ENCODE results near the gene RPP25L. TPM values are rescaled to one million over a fixed set of nuclear protein-coding genes. Genes with fewer than 3 reads are reported as not detected.
"Not testable (repeated sequence)": the region's sequence is repeated elsewhere in the genome, so short reads cannot be mapped to it uniquely, and the experiment has no call there.

The RPP25L gene, protein sequence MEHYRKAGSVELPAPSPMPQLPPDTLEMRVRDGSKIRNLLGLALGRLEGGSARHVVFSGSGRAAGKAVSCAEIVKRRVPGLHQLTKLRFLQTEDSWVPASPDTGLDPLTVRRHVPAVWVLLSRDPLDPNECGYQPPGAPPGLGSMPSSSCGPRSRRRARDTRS
- 31.7 and 34.0 TPM in 2 replicates for total RNA-seq (2014; rRNA removed)
- polyA plus RNA-seq (2012) = 35.8 TPM

DNA sequence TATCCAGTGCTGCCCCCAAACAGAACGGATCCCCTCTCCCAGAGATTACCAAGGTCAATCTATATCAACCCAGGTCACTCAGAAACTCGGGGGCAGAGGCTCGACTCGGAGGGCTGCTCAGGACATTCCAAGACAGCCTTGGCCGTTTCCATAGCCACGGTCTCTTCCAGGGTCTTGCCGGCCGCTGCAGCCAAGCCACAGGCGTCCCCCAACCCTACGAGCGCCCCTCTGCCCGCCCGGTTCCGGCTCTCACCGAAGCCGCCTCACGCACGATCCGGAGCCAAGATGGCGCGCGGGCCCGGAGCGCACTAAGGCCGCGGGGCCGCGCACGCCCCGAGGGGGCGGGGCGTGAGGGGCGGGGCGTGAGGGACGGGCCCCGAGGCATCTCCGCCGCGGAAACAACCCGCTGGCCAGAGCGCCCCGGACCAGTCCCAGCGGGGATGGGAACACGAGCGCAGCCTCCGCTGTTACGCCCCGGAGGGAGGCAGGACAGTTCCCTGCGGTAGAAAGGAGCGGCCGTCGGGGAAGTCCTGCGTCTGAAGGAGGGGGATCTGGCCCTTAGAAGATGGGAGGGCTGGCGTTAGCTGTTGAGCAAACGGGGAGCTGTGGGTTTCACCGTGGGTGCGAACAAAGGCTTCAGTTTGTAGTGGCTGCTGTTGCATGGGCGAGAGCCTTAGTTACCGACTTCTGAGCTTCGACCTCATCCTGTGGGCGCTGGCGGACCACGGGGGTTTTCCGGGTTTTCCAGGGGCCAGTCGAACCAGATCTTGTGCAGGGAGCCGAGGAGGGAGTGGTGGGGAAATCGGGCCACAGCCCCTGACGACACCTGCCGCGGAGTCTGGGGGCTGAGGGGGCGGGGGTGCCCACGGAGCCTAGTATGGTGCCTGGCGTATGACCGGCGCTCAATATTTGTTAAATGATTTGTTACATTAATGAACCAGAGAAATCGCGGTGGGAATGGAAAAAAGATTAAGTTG lies at the start of gene RPP25L:
RPP25L (minus strand) TSS at position 287 of the 977 bp plus-strand sequence. CDS start 801 bp downstream, outside the sequence.
- DNase-seq (ENCODE audit: low read depth) = peak; percentile 83

DNA sequence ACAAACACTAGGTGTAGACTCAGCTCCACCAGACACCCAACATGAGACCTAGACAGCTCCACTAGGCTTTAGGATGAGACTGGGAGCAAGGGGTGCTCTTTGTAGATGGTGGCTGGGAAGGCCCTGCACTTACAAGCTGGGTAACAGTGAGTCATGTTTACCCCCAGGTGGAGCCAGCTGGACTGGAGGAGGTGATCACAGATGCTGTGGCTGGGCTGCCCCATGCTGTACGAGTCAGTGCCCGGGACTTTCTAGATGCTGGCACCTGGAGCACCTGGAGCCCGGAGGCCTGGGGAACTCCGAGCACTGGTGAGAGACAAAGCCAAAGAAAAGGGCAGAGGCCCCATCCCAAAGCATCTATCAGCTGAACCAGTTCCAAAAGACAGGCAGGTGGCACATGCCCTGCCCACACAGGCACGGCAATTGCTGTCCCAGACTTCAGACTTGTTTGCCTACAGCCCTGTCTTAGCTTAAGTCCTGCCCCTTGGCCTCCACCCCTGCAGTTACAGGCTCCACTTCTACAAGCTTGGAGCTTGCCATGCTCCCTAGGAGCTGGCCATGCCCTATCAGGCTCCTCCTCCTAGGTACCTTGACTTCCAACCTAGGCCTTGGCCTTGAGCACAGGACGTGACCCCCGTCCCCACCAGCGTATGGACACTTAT lies 47.8 kb upstream of the RPP25L start:
- DNase-seq (ENCODE audit: low read depth) = no peak

DNA sequence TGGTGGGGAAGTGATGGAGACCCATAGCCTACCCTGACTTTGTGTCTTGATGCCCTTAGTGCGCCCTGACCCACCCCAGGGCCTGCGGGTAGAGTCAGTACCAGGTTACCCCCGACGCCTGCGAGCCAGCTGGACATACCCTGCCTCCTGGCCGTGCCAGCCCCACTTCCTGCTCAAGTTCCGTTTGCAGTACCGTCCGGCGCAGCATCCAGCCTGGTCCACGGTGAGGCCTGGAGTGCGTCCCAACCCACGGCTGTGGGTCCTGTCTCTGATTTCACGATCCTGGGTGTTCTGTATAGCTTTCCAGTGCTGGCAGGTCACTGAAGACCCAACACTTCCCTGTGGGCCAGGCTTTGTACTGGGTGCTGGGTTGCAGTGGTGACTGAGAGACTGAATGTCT lies 46.6 kb upstream of the RPP25L start:
- no peak for DNase-seq (ENCODE audit: low read depth)

DNA sequence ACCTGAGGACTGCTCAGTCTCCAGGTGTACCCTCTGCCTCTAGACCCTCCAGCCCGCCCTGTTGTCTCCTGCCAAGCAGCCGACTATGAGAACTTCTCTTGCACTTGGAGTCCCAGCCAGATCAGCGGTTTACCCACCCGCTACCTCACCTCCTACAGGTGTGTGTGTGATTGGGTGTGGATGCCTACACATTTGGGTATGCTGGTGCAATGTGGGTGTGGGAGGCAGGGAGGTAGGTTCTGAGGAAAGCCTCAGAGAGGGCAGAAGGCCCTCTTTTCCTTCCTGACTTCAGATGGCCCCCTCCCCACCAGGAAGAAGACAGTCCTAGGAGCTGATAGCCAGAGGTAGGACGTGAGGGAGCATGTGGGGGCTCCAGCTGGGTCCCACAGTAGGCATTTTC lies 45.1 kb upstream of the RPP25L start:
- no peak for DNase-seq (ENCODE audit: low read depth)

DNA sequence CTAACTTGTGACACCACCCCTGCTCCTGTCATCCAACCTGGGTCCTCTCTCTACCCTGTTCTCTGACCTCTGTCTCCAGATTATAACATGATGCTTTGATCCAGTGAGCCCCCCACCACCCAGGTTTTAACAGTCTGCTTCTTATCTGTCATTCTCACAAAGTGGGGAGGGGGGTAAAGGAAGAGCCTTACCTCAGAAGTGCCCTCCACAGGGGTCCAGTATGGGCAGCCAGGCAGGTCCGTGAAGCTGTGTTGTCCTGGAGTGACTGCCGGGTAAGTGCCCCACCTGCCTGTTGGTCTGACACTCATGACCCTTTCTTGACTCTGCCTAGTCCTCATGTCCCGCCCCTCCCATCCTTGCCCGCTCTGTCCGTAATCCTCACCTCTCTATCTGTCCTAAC lies 43.5 kb upstream of the RPP25L start:
- no peak for DNase-seq (ENCODE audit: low read depth)

DNA sequence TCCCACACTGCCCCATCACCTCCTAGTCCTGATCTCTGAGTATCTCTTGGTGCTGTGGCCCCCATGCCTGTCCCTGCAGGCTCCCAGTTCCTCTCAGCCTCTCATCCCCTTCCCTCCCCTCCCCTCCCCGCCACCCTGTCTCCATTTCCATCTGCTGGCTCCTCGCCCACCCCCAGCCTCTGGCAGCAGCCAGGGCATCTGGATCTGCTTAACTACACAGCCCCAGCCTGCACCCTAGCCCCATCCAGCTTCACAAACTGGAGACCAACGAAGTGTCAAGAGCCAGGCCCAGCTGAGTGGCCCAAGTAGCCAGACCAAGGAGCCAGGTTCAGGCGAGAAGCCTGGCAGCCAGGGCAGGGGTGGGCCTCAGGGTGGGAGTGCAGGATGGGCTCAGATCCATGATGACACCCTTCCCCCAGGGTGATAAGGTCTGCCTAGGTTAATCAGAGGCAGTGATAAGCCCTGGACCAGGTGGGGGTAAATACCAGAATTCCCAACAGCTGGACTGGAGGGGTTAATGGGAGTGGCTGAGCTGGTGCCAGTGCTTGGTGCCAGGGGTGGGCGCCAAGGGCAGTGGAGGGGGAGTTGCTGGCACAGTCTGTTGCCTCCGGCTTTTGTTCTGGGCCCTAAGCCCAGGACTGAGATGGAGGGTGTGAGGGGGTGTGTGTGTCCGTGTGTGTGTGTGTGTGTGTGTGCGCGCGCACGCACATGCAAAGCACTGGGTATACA lies 42.6 kb upstream of the RPP25L start:
- no peak for DNase-seq (ENCODE audit: low read depth)

DNA sequence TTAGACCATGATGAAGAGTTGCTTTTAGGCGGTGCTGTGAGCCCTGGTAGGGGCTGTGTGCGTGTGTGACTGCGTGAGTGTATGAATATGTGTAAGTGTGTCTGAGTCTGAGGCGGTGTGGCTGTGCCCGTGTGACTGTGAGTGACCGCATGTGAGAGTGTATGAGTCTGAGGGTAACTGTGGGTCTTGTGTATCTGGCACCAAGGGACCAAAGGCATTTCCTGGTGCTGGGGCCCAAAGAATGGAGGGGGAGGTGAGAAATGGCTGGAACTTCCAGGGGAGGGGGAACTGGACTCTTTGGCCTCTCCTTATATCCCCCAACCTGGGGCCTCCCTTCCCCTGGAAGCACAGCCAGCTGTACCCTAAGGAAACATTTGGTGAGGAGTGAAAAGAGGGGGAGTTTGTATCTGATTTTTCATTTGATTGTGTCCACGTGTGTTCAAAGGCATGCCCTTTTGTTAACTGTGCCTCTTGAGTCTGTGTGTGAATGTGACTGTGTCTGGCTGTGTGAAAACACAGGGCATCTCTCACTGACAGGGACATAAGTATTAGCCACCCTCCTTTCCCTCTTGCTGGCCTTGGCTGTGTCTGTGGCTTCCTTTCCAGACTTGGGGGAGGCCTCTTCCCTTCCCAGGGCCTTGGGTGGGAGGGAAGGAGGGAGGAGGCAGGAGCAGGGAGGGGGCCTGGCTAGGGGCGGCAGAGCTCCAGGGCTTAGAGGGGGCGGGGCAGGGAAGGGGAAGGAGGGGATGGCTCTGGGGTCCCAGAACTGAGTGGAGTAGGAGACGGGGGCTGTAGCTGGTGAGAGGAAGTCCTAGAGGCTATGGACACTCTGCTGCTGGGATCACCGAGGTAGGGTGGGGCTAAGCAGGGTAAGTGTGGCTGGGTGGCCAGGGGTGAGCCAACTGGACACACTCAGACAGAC lies 41.5 kb upstream of the RPP25L start:
- DNase-seq (ENCODE audit: low read depth) = no peak

DNA sequence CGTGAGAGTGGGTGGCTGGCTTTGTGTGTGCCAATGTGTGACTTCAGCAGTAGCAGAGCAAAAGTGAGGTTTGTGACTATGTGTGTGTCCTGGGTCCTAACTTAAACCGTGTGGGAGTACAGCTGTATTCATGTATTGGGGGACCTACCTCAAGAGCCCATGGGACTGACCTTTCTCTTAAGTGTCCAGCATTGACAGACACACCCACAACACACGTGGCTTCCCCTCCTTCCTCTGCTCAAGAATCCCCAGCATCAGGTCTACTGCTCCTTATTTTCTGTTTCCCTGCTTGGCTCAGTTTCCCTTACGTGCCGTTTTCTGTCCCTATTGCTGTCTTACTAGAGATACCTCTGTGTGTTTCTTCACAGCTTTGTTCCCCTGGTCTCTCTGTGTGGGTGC lies 40.7 kb upstream of the RPP25L start:
- DNase-seq (ENCODE audit: low read depth) = no peak

DNA sequence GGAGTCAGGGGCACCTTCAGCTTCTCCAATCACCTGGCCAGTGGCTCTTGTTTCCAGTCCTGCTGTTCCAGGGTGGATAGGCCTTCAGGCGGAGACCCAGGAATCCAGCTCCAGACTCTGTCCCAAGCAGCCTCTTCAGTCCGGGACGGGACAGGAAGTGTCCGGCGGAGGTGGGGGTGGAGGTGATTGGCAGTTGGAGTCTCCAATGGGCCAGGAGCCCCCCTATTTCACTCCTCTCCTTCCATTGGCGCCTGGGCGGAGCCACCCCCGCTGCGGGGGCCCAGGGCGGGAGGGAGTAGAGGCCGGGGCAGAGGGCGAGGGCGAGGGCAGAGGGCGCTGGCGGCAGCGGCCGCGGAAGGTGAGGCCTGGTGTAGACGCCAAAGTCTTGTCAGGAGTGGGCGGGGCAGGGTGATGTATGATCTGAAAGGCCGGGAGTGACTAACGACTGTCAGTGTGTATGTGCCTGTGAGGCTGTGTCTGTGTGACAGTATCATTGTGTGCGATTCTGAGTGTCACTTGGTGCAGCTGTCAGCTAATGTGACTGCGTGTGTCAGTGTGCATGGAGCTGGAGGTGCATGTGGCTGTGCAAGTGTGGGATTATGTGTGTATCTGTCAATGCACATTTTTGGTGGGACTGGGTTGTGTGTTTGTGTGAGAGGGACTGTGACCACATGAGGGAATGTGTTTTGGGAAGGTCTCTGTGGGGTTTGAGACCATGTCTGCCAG lies 40.1 kb upstream of the RPP25L start, which contains the start of gene IL11RA:
IL11RA (plus strand) TSS at position 310 of the 726 bp plus-strand sequence. CDS start 3,033 bp downstream, outside the sequence.
- peak; percentile 87 for DNase-seq (ENCODE audit: low read depth)

DNA sequence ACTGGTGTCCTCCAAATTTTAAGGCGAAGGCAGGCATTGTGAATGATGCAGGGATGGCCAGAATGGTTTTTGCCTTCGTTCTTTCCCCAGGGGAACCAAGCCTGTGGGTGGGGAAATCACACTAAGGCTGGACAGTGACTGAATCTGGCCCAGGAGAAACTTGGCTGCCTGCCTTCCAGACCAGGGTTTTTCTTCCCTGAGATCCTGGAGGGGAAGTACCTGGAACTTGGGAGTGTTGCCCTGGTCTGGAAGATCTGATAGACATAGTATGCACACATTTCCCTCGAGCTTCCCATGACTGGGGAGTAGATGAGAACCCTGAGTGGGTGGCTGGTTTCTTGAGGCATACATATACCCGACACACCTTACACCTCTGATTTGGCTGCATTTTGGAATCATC lies 39.4 kb upstream of the RPP25L start:
- DNase-seq (ENCODE audit: low read depth) = no peak

DNA sequence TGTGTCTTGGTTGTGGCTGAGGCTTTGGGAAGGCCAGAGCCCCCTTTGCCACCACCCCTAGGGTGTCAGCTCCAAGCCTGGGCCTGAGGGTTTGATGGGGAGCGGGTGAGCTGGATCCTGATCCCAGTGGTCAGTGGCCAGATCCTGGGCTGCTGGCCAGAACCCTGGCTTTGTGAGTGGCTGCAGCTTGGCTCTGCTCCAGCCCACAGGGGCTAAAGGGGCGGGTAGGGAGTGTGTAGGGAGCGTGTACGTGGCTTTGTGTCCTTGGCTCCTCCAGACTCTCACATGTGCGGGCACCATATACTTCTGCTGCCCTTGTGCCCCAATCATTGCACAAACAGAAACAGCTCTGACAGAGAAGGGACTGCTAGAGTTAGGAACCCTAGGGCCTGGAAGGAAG lies 38.9 kb upstream of the RPP25L start:
- DNase-seq (ENCODE audit: low read depth) = peak; percentile 37

DNA sequence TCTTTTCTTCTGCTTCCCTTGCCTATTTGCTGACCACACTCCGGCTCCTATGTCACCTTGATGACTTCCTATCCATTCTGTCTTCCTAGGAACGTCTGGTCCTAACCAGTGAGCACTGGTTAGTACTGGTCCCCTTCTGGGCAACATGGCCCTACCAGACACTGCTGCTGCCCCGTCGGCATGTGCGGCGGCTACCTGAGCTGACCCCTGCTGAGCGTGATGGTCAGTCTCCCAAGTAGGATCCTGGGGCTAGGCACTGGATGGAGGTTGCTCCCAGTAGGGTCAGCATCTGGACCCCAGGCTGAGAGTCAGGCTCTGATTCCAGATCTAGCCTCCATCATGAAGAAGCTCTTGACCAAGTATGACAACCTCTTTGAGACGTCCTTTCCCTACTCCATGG lies 36.8 kb upstream of the RPP25L start:
- DNase-seq (ENCODE audit: low read depth) = no peak

DNA sequence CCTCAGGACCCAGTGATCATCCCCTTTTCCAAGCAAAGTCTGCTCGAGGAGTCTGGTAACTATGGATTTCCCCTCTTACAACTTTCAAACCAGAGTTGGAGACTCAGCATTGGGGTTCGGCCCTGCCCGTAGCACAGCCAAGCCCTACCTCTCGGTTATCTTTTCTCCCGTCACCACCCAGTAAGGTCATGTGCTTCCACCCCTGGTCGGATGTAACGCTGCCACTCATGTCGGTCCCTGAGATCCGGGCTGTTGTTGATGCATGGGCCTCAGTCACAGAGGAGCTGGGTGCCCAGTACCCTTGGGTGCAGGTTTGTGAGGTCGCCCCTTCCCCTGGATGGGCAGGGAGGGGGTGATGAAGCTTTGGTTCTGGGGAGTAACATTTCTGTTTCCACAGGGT lies 35.8 kb upstream of the RPP25L start:
- DNase-seq (ENCODE audit: low read depth) = no peak

DNA sequence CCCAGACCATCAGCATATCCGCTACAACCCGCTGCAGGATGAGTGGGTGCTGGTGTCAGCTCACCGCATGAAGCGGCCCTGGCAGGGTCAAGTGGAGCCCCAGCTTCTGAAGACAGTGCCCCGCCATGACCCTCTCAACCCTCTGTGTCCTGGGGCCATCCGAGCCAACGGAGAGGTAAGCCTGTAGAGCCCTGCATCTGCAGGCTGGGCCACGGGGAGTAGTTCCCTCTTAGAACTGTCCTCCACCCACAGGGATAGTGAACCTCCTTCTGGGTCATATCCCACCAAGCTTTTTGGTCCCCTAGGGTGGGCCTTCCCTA lies 35.1 kb upstream of the RPP25L start:
- DNase-seq (ENCODE audit: low read depth) = no peak

DNA sequence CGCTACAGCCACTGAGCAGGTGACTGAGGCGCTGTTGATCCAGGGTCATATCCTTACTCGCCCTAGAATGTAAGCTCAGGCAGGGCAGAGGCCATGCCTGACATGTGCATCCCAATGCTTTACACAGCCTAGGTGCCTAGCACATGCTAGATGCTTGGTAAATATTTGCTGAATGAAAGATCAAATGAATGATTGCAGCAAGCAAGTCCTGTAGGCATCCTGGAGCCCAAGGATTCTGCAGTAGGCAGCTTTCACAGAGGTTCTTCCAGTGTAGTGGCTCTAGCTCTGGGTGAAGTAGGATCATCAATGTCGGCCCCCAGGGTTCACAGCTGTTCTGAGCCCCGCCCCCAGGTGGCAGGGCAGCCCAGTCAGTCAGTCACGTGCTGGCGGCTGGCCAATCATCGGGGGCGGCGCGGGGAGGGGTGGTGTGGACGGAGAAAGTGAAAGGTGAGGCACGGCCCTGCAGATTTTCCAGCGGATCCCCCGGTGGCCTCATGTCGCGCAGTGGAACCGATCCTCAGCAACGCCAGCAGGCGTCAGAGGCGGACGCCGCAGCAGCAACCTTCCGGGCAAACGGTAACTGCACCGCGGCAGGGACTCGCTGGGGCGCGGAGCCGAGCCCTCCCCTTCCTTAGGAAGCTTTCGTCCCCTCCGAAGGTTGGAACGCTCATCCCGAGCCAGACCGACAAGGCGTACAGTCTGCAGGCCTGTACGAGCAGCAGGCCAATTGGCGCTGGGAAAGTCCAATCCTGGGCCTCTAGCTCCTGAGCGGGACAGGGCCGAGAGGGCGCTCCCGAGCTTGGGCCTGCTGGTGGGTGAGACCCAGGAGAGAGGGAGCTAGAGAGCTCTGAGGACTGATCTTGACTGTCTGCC lies 34.5 kb upstream of the RPP25L start, which contains the start of gene GALT:
GALT (plus strand) TSS at position 465 of the 873 bp plus-strand sequence; CDS start at position 495, 30 bp downstream.
- DNase-seq (ENCODE audit: low read depth) = peak; percentile 86

DNA sequence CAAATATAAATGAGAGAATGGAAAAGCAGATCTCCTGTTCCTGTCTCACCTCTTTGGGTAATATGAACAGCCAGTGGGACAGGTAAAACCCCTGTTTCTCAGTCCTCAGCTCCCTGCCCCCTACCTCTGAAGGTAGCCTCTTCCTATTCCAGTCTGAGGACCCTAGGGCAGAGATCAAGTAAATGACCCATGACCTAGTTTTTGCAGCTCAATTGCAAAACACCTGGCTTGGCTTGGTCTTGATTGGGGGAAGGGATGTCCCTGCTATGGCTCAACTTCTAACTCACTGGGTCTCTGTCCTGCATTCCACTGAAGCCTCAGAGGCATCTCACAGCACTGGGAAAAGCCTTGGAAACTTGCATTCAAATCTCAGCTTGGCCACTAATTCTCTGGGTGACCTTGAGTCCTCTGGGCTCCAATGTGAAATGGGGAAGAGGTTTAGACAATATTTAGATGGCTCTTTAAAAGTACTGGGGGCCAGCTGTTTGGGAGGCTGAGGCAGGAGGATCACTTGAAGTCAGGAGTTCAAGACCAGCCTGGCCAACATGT lies 32.9 kb upstream of the RPP25L start:
- DNase-seq (ENCODE audit: low read depth) = no peak

DNA sequence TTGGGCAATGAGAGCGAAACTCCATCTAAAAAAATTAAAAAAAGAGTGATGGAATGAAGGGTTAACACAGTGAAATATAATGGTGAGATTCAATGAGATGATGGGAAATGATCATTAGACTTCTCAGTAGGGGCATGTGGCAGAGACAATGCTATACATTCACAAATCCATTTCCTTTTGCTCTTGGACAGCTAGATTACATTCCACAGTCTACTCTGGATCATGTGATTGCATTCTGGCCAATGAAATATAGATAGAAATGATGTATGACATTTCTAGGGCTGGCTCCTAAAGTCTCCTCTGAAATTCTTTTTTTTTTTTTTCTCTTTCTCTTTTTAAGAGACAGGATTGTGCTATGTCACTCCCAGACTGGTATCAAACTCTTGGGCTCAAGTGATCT lies 30.8 kb upstream of the RPP25L start:
- no peak for DNase-seq (ENCODE audit: low read depth)

DNA sequence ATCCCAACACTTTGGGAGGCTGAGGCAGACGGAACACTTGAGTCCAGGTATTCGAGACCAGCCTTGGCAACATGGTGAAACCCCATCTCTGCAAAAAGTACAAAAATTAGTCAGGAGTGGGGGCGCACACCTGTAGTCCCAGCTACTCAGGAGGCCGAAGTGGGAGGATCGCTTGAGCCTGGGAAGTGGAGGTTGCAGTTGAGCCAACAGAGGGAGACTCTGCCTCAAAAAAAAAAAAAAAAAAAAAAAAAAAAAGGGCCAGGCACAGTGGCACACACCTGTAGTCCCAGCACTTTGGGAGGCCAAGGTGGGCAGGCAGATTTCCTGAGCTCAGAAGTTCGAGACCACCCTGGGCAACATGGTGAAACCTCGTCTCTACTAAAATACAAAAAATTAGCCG lies 27.4 kb upstream of the RPP25L start:
- DNase-seq (ENCODE audit: low read depth) = not testable (repeated sequence)

DNA sequence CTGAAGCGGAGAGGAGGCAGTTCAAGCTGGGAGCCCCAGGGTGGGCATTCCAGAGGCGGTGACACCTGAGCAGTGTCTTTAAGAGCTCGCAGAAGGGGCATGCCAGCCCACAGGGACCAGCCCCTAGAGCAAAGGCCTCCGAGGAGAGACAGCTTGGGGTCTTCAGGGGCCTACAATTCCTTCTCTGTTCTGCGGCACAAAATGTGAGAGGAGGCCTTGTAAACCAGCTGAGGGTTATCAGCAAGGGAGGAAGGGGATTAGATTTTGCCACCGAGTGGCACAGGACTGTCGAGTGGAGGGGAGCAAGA lies 26.2 kb upstream of the RPP25L start:
- no peak for DNase-seq (ENCODE audit: low read depth)

Data from LHCN-M2 (cell line).